GM12878 (cell line): ENCODE measurements around the gene MMRN2. TPM values are rescaled to one million over a fixed set of nuclear protein-coding genes. Genes with fewer than 3 reads are reported as not detected.

ENCODE experiments used
- ATAC-seq: fragments of 200-7000 bp; cut with Tn5 transposase; 3 replicates; pipeline ENCODE4 v1.9.1; 2020; ENCODE audit warnings: mild to moderate bottlenecking, moderate library complexity
- BruUV-seq: library from RNA; stranded (reverse); fragments of 400-500 nt; replicated peaks from 2 replicates; lab custom pipeline; 2021; lab: Mats Ljungman, UMichigan
- CTCF ChIA-PET: fragments of 300-600 bp; sonication (Branson Sonifier 250); formaldehyde crosslinking; extraction: SDS; loops from one replicate; lab custom pipeline; 2021; ENCODE audit warnings: inconsistent platforms; lab: Yijun Ruan, JAX
- POLR2A ChIA-PET: fragments of 350-600 bp; formaldehyde crosslinking; extraction: SDS; loops from one replicate; lab custom pipeline; 2021; ENCODE audit warnings: inconsistent platforms; lab: Charles Lee
- RAD21 ChIA-PET: fragments of 300-600 bp; sonication (Branson Sonifier 250); formaldehyde crosslinking; loops from one replicate; lab custom pipeline; 2023; ENCODE audit warnings: antibody characterized with exemption; ENCODE audit not compliant: unreplicated experiment; lab: Charles Lee
- SMC1A ChIA-PET: fragments of 300-600 bp; sonication (Branson Sonifier 250); formaldehyde crosslinking; loops from one replicate; lab custom pipeline; 2023; ENCODE audit not compliant: unreplicated experiment, uncharacterized antibody; lab: Charles Lee
- DNase-seq: peaks from one replicate; pipeline ENCODE4 v3.0.0-alpha.2; 2011; ENCODE audit warnings: low read depth, low spot score
- FAIRE-seq: peaks from 3 replicates; lab custom pipeline; 2011; peaks lifted over from hg19 to GRCh38; lab: Jason Lieb, UNC
- H2AFZ ChIP-seq: 2 replicates; pipeline ENCODE4 v1.6.0; 2011; ENCODE audit warnings: low read depth, low read length, control low read depth; ENCODE audit not compliant: control insufficient read depth
- H3K27ac ChIP-seq: 2 replicates; pipeline ENCODE4 v1.5.1; 2011; ENCODE audit warnings: control low read depth; ENCODE audit not compliant: control insufficient read depth, insufficient read depth
- H3K27me3 ChIP-seq, 2 experiments: replicated peaks in 1 of 2; 2 replicates each; pipeline versions ENCODE4 v1.6.0 to v1.6.1; 2011; ENCODE audit warnings: low read length in 1 of 2; ENCODE audit not compliant: control insufficient read depth in 2 of 2, insufficient read depth in 2 of 2
- H3K36me3 ChIP-seq, 2 experiments: 2 replicates each; pipeline ENCODE4 v1.5.1; 2011; ENCODE audit warnings: low read length in 1 of 2; ENCODE audit not compliant: control insufficient read depth in 2 of 2, insufficient read depth in 2 of 2
- H3K4me1 ChIP-seq: 2 replicates; pipeline ENCODE4 v1.6.1; 2011; ENCODE audit warnings: mild to moderate bottlenecking, low read length, moderate library complexity, mixed read lengths; ENCODE audit not compliant: control insufficient read depth, insufficient read depth
- H3K4me2 ChIP-seq: 2 replicates; pipeline ENCODE4 v1.6.0; 2011; ENCODE audit warnings: control low read depth; ENCODE audit not compliant: control insufficient read depth, insufficient read depth
- H3K4me3 ChIP-seq: fragments of 200-600 bp; sonication (generic); 2 replicates; pipeline ENCODE4 v1.5.1; 2016
- H3K79me2 ChIP-seq: 2 replicates; pipeline ENCODE4 v1.6.0; 2011; ENCODE audit warnings: low read length; ENCODE audit not compliant: control insufficient read depth, insufficient read depth
- H3K9ac ChIP-seq: 2 replicates; pipeline ENCODE4 v1.8.0; 2011; ENCODE audit warnings: low read length, control low read depth, mixed read lengths; ENCODE audit not compliant: control insufficient read depth, insufficient read depth
- H3K9me3 ChIP-seq: replicated peaks from 3 replicates; pipeline ENCODE4 v1.5.1; 2011; ENCODE audit warnings: mild to moderate bottlenecking, low read length; ENCODE audit not compliant: control insufficient read depth, insufficient read depth
- H4K20me1 ChIP-seq: 2 replicates; pipeline ENCODE4 v1.6.0; 2011; ENCODE audit not compliant: control insufficient read depth, insufficient read depth
- BACH1 ChIP-seq: fragments of 450-650 bp; IDR thresholded peaks from 2 replicates; pipeline ENCODE4 v1.6.1; 2017; ENCODE audit warnings: mild to moderate bottlenecking, borderline replicate concordance
- BCL11A ChIP-seq: IDR thresholded peaks from 2 replicates; pipeline ENCODE4 v1.6.1; 2011; ENCODE audit warnings: low read depth, low read length
- BHLHE40 ChIP-seq, 2 experiments: fragments of 450-650 bp in 1 of 2; IDR thresholded peaks; 2 replicates each; pipeline ENCODE4 v1.6.1; 2011 to 2017; ENCODE audit warnings: low read depth in 2 of 2, borderline replicate concordance in 1 of 2, improper control_type of control experiment in 1 of 2, low read length in 1 of 2, mild to moderate bottlenecking in 1 of 2
- POLR2A ChIP-seq: IDR thresholded peaks from 2 replicates; pipeline ENCODE4 v1.6.1; 2011; ENCODE audit warnings: low read depth, mild to moderate bottlenecking, low read length
- RAD21 ChIP-seq: IDR thresholded peaks from 2 replicates; pipeline ENCODE4 v1.6.1; 2011; ENCODE audit warnings: mild to moderate bottlenecking, low read depth, low read length, moderate library complexity; ENCODE audit not compliant: insufficient read depth
- RCOR1 ChIP-seq: conservative IDR thresholded peaks from 2 replicates; pipeline ENCODE4 v1.6.1; 2012; ENCODE audit warnings: low read depth, low read length, improper control_type of control experiment
- TCF12 ChIP-seq: IDR thresholded peaks from 2 replicates; pipeline ENCODE4 v1.6.1; 2011; ENCODE audit warnings: low read depth, mild to moderate bottlenecking, low read length
- ZBTB33 ChIP-seq: fragments of 450-650 bp; IDR thresholded peaks from 2 replicates; pipeline ENCODE4 v1.6.1; 2017; ENCODE audit warnings: mild to moderate bottlenecking
- ZNF687 ChIP-seq: fragments of 450-650 bp; IDR thresholded peaks from 2 replicates; pipeline ENCODE4 v1.6.1; 2017; ENCODE audit warnings: mild to moderate bottlenecking, moderate library complexity
- WGBS: methylation state at CpG from one replicate; pipeline ENCODE4 v1.1.6; 2016; ENCODE audit warnings: low lambda C conversion rate; ENCODE audit not compliant: insufficient replicate concordance, insufficient coverage; ENCODE audit errors: missing lambda C conversion rate; 5-methylcytosine and 5-hydroxymethylcytosine counted together
- in situ Hi-C: fragments of 300-500 bp; cut with MboI; formaldehyde crosslinking; loops from 9 replicates; pipeline ENCODE4 v1.14.3; 2018; ENCODE audit warnings: mixed read lengths
- intact Hi-C: fragments of 100-400 bp; cut with micrococcal nuclease; formaldehyde crosslinking; loops from one replicate; pipeline ENCODE4 v1.14.2; 2022; ENCODE audit not compliant: unreplicated experiment
- polyA plus RNA-seq, 11 experiments: library from polyadenylated mRNA; depleted of rRNA in 4 of 11; unstranded in 6 of 11; stranded (reverse) in 5 of 11; fragments of >200 nt; fragmentation: Nextera tagmentation in 4 of 11; fragmentation: Illumina TruSeq in 1 of 11; extraction: Ambion mirVana in 4 of 11; extraction: Trizol in 1 of 11; gene quantifications; 1 replicate in 1 of 11; 2 replicates in 10 of 11; pipeline versions ENCODE4 v1.2.1 to v1.2.3, GENCODE V29; 2011 to 2016; ENCODE audit warnings: inconsistent platforms in 2 of 11, missing spikeins in 2 of 11, low read depth in 1 of 11
- total RNA-seq, 4 experiments: library from RNA; depleted of rRNA in 3 of 4; stranded (reverse); fragments of >200 nt in 3 of 4; fragmentation: Illumina TruSeq in 1 of 4; extraction: Trizol in 1 of 4; gene quantifications; 2 replicates each; pipeline versions ENCODE4 v1.2.1 to v1.2.3, GENCODE V29; 2013 to 2021

MMRN2 gene
- total and polyA plus RNA-seq, 10 of the 15 experiments (the other 5 are each of a cell fraction or from before 2014, with no cell fraction given), result 0.09 to 1.0 (median 0.54) TPM; not detected in 3

- ChIA-PET CTCF (interaction anchor here (1.4 to 1.8 kb wide), 2 partner anchors 17 to 22 kb away, joined by 6 to 7 read pairs; no protein-coding TSS in a partner anchor), POLR2A (interaction anchor here (1.1 kb wide), 1 partner anchor 12 kb away, joined by 4 read pairs; no protein-coding TSS in a partner anchor), RAD21 (no interaction called here), SMC1A (no interaction called here)
- TF ChIP-seq BACH1 (no peak), TCF12 (no peak), RCOR1 (no peak), BCL11A (no peak), ZBTB33 (no peak), RAD21 (no peak), BHLHE40 (IDR thresholded peaks at IDR 0.05; ENCODE audit: borderline replicate concordance in 1 of 2, low read depth in 2 of 2, low read length in 1 of 2) (no peak), ZNF687 (no peak), POLR2A (no peak)
- H3K4me2 ChIP-seq, result no peak overlapping the region
- ATAC-seq, result no peak
- WGBS, result 37% methylated on average over 3 of the region's 4 CpGs
- intact Hi-C loops (no loop called here), in situ Hi-C loops (no loop called here)
- H4K20me1 ChIP-seq, result no peaks in the 10 kb centered on the region
- no peaks in the 10 kb centered on the region for H3K79me2 ChIP-seq
- no peak for FAIRE-seq
- H3K27ac ChIP-seq, result no peak overlapping the region
- no peaks in the 10 kb centered on the region for H3K9me3 ChIP-seq
- no peaks in the 10 kb centered on the region for H3K27me3 ChIP-seq
- H3K4me1 ChIP-seq, result no peaks in the 10 kb centered on the region; the same call in 1 of the 2 replicates
- no peaks in the 10 kb centered on the region for H3K36me3 ChIP-seq
- no peak overlapping the region for H3K4me3 ChIP-seq
- H3K9ac ChIP-seq, result no peak overlapping the region
- BruUV-seq, result no TSS peak
- H2AFZ ChIP-seq, result no peak overlapping the region
- DNase-seq, result no peak
Observed at GRCh38 chr10:86944031-86944419, 13.4 kb downstream of the MMRN2 start.
